HG02852 (cell line): Measurements from ENCODE around the gene OTOGL.

Experiments
- ATAC-seq: cut with Tn5 transposase; IDR thresholded peaks from one replicate; pipeline ENCODE4 v1.9.1; 2021; ENCODE audit warnings: mild to moderate bottlenecking, moderate library complexity; ENCODE audit not compliant: unreplicated experiment

The OTOGL gene

GRCh38 chr12:80422550-80422949, 323.2 kb downstream of the OTOGL start:
- no peak for ATAC-seq
